Body of pancreas (tissue), 4 donors: ENCODE results near the gene LYSET.

Experiments used
- POLR2A ChIP-seq, 3 donors: fragments of 450-650 bp; IDR thresholded peaks; one replicate each; pipeline ENCODE4 v1.6.1; 2016; ENCODE audit warnings: antibody characterized with exemption in 3 of 3, mild to moderate bottlenecking in 2 of 3
- TF ChIP-seq, protein P1 (sequence below), 7 experiments: fragments of 450-650 bp in 4 of 7; fragments of 200-600 bp in 3 of 7; sonication (generic) in 3 of 7; IDR thresholded peaks; one replicate each; pipeline ENCODE4 v1.5.1; 2016 to 2019; ENCODE audit warnings: antibody characterized with exemption in 7 of 7

DNA sequence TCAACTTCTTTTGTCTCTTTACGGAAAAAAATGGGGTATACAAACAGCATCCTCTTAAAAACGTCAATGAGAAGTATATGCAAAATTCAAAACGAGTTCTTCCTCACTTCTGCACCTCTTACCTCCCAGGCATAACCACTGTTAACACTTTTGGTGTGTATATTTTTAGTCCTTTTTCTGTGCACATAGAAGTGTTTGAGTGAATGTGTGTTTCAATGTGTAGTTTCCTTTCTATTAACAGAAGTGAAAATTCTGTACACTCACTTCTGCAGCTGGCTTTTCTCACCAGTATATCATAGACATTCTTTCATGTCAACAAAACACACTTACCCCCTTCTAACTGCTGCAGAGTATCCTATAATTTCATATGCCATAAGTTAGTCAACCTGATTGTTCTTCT, 27.3 kb downstream of the LYSET start:
- TF ChIP-seq, protein P1, sequence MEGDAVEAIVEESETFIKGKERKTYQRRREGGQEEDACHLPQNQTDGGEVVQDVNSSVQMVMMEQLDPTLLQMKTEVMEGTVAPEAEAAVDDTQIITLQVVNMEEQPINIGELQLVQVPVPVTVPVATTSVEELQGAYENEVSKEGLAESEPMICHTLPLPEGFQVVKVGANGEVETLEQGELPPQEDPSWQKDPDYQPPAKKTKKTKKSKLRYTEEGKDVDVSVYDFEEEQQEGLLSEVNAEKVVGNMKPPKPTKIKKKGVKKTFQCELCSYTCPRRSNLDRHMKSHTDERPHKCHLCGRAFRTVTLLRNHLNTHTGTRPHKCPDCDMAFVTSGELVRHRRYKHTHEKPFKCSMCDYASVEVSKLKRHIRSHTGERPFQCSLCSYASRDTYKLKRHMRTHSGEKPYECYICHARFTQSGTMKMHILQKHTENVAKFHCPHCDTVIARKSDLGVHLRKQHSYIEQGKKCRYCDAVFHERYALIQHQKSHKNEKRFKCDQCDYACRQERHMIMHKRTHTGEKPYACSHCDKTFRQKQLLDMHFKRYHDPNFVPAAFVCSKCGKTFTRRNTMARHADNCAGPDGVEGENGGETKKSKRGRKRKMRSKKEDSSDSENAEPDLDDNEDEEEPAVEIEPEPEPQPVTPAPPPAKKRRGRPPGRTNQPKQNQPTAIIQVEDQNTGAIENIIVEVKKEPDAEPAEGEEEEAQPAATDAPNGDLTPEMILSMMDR (IDR thresholded peaks at IDR 0.05), result no peak
- no peak for TF ChIP-seq POLR2A (IDR thresholded peaks at IDR 0.05)
